HG02840 (cell line): ENCODE data around the gene LRGUK.

Experiments used
- ATAC-seq: cut with Tn5 transposase; IDR thresholded peaks from one replicate; pipeline ENCODE4 v1.9.1; 2021; ENCODE audit warnings: mild to moderate bottlenecking, moderate library complexity, moderate number of reproducible peaks; ENCODE audit not compliant: unreplicated experiment, low FRiP score

Gene LRGUK

GRCh38 chr7:134182078-134182477, 54.9 kb downstream of the LRGUK start:
- ATAC-seq = no peak

GRCh38 chr7:134184767-134185166, 57.6 kb downstream of the LRGUK start:
- no peak for ATAC-seq

- no peak for ATAC-seq
Observed at GRCh38 chr7:134186027-134186426, 58.9 kb downstream of the LRGUK start.

- ATAC-seq = no peak
Observed at GRCh38 chr7:134186801-134187200, 59.7 kb downstream of the LRGUK start.

- ATAC-seq = no peak
Observed at GRCh38 chr7:134187893-134188292, 60.8 kb downstream of the LRGUK start.

- no peak for ATAC-seq
Observed at GRCh38 chr7:134188311-134188710, 61.2 kb downstream of the LRGUK start.

GRCh38 chr7:134189559-134189958, 62.4 kb downstream of the LRGUK start:
- ATAC-seq = no peak

GRCh38 chr7:134191876-134192275, 64.7 kb downstream of the LRGUK start:
- ATAC-seq = no peak

- ATAC-seq = no peak
Observed at GRCh38 chr7:134193240-134193639, 66.1 kb downstream of the LRGUK start.

GRCh38 chr7:134195252-134195651, 68.1 kb downstream of the LRGUK start:
- no peak for ATAC-seq

GRCh38 chr7:134196439-134196838, 69.3 kb downstream of the LRGUK start:
- no peak for ATAC-seq

GRCh38 chr7:134197345-134197744, 70.2 kb downstream of the LRGUK start:
- no peak for ATAC-seq

- no peak for ATAC-seq
Observed at GRCh38 chr7:134200970-134201369, 73.8 kb downstream of the LRGUK start.

- ATAC-seq = no peak
Observed at GRCh38 chr7:134201569-134202261, 74.6 kb downstream of the LRGUK start.

GRCh38 chr7:134203186-134203889, 76.2 kb downstream of the LRGUK start:
- ATAC-seq = no peak

GRCh38 chr7:134209322-134210015, 82.3 kb downstream of the LRGUK start:
- ATAC-seq = no peak

GRCh38 chr7:134210227-134210626, 83.1 kb downstream of the LRGUK start:
- ATAC-seq = no peak

GRCh38 chr7:134210976-134211663, 84.0 kb downstream of the LRGUK start:
- ATAC-seq = no peak

- no peak for ATAC-seq
Observed at GRCh38 chr7:134211817-134212216, 84.7 kb downstream of the LRGUK start.

- ATAC-seq = no peak
Observed at GRCh38 chr7:134212576-134213546, 85.7 kb downstream of the LRGUK start.
